ENCODE results near the gene OR4D1.
A peak's percentile ranks its signal among the peaks of the same experiment; 100 is the strongest.

Gene OR4D1

GRCh38 chr17:58156839-58157803, 8.9 kb downstream of the OR4D1 start:
- DNase-seq, result peak; percentile 67

- no peak for DNase-seq
Measured at GRCh38 chr17:58158181-58158580, 10.0 kb downstream of the OR4D1 start.

GRCh38 chr17:58161566-58161965, 13.4 kb downstream of the OR4D1 start:
- DNase-seq, result no peak

- DNase-seq, result no peak
Measured at GRCh38 chr17:58165981-58166380, 17.8 kb downstream of the OR4D1 start.

GRCh38 chr17:58166682-58167081, 18.5 kb downstream of the OR4D1 start, which contains the start of gene OR4D2:
Gene OR4D2, plus strand, starts transcription at chr17:58166982. Its CDS starts 2,674 bp downstream, at chr17:58169656.
- DNase-seq, result no peak

- DNase-seq, result no peak
Measured at GRCh38 chr17:58170622-58171021, 22.4 kb downstream of the OR4D1 start.

GRCh38 chr17:58172369-58173071, 24.3 kb downstream of the OR4D1 start:
- peak; percentile 45 for DNase-seq

GRCh38 chr17:58174871-58175270, 26.7 kb downstream of the OR4D1 start:
- DNase-seq, result no peak

GRCh38 chr17:58176200-58176599, 28.0 kb downstream of the OR4D1 start:
- DNase-seq, result no peak

- no peak for DNase-seq
Measured at GRCh38 chr17:58181796-58182195, 33.6 kb downstream of the OR4D1 start.

- no peak for DNase-seq
Measured at GRCh38 chr17:58183514-58183913, 35.3 kb downstream of the OR4D1 start.

- DNase-seq, result no peak
Measured at GRCh38 chr17:58184308-58184985, 36.3 kb downstream of the OR4D1 start.

GRCh38 chr17:58184986-58185761, 37.0 kb downstream of the OR4D1 start:
- no peak for DNase-seq

GRCh38 chr17:58186591-58186990, 38.4 kb downstream of the OR4D1 start:
- DNase-seq, result no peak

- DNase-seq, result no peak
Measured at GRCh38 chr17:58187063-58187462, 38.9 kb downstream of the OR4D1 start.

GRCh38 chr17:58187675-58188074, 39.5 kb downstream of the OR4D1 start:
- no peak for DNase-seq

- no peak for DNase-seq
Measured at GRCh38 chr17:58189436-58190146, 41.4 kb downstream of the OR4D1 start.

- DNase-seq, result no peak
Measured at GRCh38 chr17:58191241-58191896, 43.2 kb downstream of the OR4D1 start.

- DNase-seq, result no peak
Measured at GRCh38 chr17:58192612-58193011, 44.4 kb downstream of the OR4D1 start, which contains the start of gene EPX. Gene EPX, plus strand, starts transcription at chr17:58192726. Its CDS starts 121 bp downstream, at chr17:58192847.

GRCh38 chr17:58193641-58194255, 45.6 kb downstream of the OR4D1 start:
- no peak for DNase-seq

Data from stimulated activated CD4-positive, alpha-beta T cell treated with anti-CD3 and anti-CD28 coated beads, Interleukin-4, amount 100 ng/mL, for 24 hours (primary cell).